SKM-1 treated with dmso at 0.1 percent for 144 hours (cell line): ENCODE data around the gene NBEAL1.
"Not testable (repeated sequence)": the region's sequence is repeated elsewhere in the genome, so short reads cannot be mapped to it uniquely, and the experiment has no call there.

Experiments
- DNase-seq: peaks from one replicate; lab custom pipeline; 2025; ENCODE audit not compliant: unreplicated experiment; lab: John Stamatoyannopoulos, UW

Gene NBEAL1

GRCh38 chr2:203038586-203038985 is 23.9 kb downstream of the NBEAL1 start:
- DNase-seq, result no peak

GRCh38 chr2:203039211-203039610 is 24.5 kb downstream of the NBEAL1 start:
- not testable (repeated sequence) for DNase-seq

GRCh38 chr2:203040966-203041521 is 26.4 kb downstream of the NBEAL1 start:
- no peak for DNase-seq

- DNase-seq, result no peak
Measured at GRCh38 chr2:203042178-203042577, 27.5 kb downstream of the NBEAL1 start.

GRCh38 chr2:203043226-203043625 is 28.6 kb downstream of the NBEAL1 start:
- DNase-seq, result no peak

- DNase-seq, result no peak
Measured at GRCh38 chr2:203045867-203046266, 31.2 kb downstream of the NBEAL1 start.

GRCh38 chr2:203052539-203052938 is 37.9 kb downstream of the NBEAL1 start:
- DNase-seq, result no peak

- DNase-seq, result no peak
Measured at GRCh38 chr2:203059567-203060240, 45.0 kb downstream of the NBEAL1 start.

GRCh38 chr2:203061346-203061745 is 46.7 kb downstream of the NBEAL1 start:
- no peak for DNase-seq

GRCh38 chr2:203062126-203062525 is 47.5 kb downstream of the NBEAL1 start:
- DNase-seq, result no peak

- DNase-seq, result not testable (repeated sequence)
Measured at GRCh38 chr2:203066519-203067091, 51.9 kb downstream of the NBEAL1 start.

GRCh38 chr2:203070701-203071100 is 56.0 kb downstream of the NBEAL1 start:
- DNase-seq, result no peak

GRCh38 chr2:203071148-203071547 is 56.5 kb downstream of the NBEAL1 start:
- DNase-seq, result no peak

- DNase-seq, result no peak
Measured at GRCh38 chr2:203072371-203072770, 57.7 kb downstream of the NBEAL1 start.

GRCh38 chr2:203077451-203077850 is 62.8 kb downstream of the NBEAL1 start:
- no peak for DNase-seq

- DNase-seq, result no peak
Measured at GRCh38 chr2:203080447-203081045, 65.9 kb downstream of the NBEAL1 start.

- DNase-seq, result no peak
Measured at GRCh38 chr2:203083328-203083727, 68.7 kb downstream of the NBEAL1 start.

GRCh38 chr2:203086381-203086780 is 71.7 kb downstream of the NBEAL1 start:
- DNase-seq, result not testable (repeated sequence)

- DNase-seq, result not testable (repeated sequence)
Measured at GRCh38 chr2:203090721-203091120, 76.0 kb downstream of the NBEAL1 start.

- DNase-seq, result no peak
Measured at GRCh38 chr2:203097735-203098134, 83.1 kb downstream of the NBEAL1 start.

- not testable (repeated sequence) for DNase-seq
Measured at GRCh38 chr2:203102357-203102756, 87.7 kb downstream of the NBEAL1 start.

- DNase-seq, result no peak
Measured at GRCh38 chr2:203104273-203104672, 89.6 kb downstream of the NBEAL1 start.
